ENCODE measurements around the gene CCDC85A. TPM values are rescaled to one million over a fixed set of nuclear protein-coding genes. Genes with fewer than 3 reads are reported as not detected.

Gene CCDC85A
- total RNA-seq, 1 experiment from 2014 or later = not detected

GRCh38 chr2:56209701-56210100 is 25.9 kb downstream of the CCDC85A start:
- no TSS peak for BruUV-seq (replicated peaks)
- TF ChIP-seq CTCF (IDR thresholded peaks at IDR 0.05; ENCODE audit: insufficient read depth in 1 of 2, low read depth in 1 of 2, low read length in 1 of 2, severe bottlenecking in 1 of 2, unreplicated experiment in 1 of 2) = no peak
- H3K27me3 Mint-ChIP-seq (ENCODE audit: insufficient read depth, unreplicated experiment) = peaks cover 9% of the 10 kb centered on the region
- no peak overlapping the region for H3K4me3 Mint-ChIP-seq (ENCODE audit: unreplicated experiment)
- Histone ChIP-seq H3K4me1 (no peaks in the 10 kb centered on the region), H3K27me3 (replicated peaks; ENCODE audit: control insufficient read depth, insufficient read depth, low read length) (no peaks in the 10 kb centered on the region), H3K9me3 (no peaks in the 10 kb centered on the region), H3K4me3 (ENCODE audit: low read depth, low read length) (no peak overlapping the region), H3K36me3 (ENCODE audit: control insufficient read depth, insufficient read depth, low read length) (no peaks in the 10 kb centered on the region)
- no peaks in the 10 kb centered on the region for H3K36me3 Mint-ChIP-seq (ENCODE audit: insufficient read depth, unreplicated experiment)
- no peaks in the 10 kb centered on the region for H3K4me1 Mint-ChIP-seq (ENCODE audit: low read depth, unreplicated experiment)
- ChIA-PET POLR2A (no interaction called here), CTCF (no interaction called here)
- intact Hi-C loops (cut with micrococcal nuclease; ENCODE audit: unreplicated experiment) = no loop called here
- no peak for DNase-seq
- no peak overlapping the region for H3K27ac Mint-ChIP-seq (ENCODE audit: unreplicated experiment)
- H3K9me3 Mint-ChIP-seq (ENCODE audit: unreplicated experiment) = no peaks in the 10 kb centered on the region

- H3K4me3 ChIP-seq (ENCODE audit: low read depth, low read length) = no peak overlapping the region
- ChIA-PET CTCF (no interaction called here), POLR2A (no interaction called here)
- no peaks in the 10 kb centered on the region for H3K36me3 ChIP-seq (ENCODE audit: control insufficient read depth, insufficient read depth, low read length)
- no peaks in the 10 kb centered on the region for H3K4me1 ChIP-seq
- no peak for DNase-seq
- no peaks in the 10 kb centered on the region for H3K4me1 Mint-ChIP-seq (ENCODE audit: low read depth, unreplicated experiment)
- TF ChIP-seq CTCF (IDR thresholded peaks at IDR 0.05; ENCODE audit: insufficient read depth in 1 of 2, low read depth in 1 of 2, low read length in 1 of 2, severe bottlenecking in 1 of 2, unreplicated experiment in 1 of 2) = no peak
- H3K27ac Mint-ChIP-seq (ENCODE audit: unreplicated experiment) = no peak overlapping the region
- peaks cover 10% of the 10 kb centered on the region for H3K27me3 Mint-ChIP-seq (ENCODE audit: insufficient read depth, unreplicated experiment)
- H3K27me3 ChIP-seq (replicated peaks; ENCODE audit: control insufficient read depth, insufficient read depth, low read length) = no peaks in the 10 kb centered on the region
- H3K9me3 Mint-ChIP-seq (ENCODE audit: unreplicated experiment) = no peaks in the 10 kb centered on the region
- H3K4me3 Mint-ChIP-seq (ENCODE audit: unreplicated experiment) = no peak overlapping the region
- intact Hi-C loops (cut with micrococcal nuclease; ENCODE audit: unreplicated experiment) = no loop called here
- no TSS peak for BruUV-seq (replicated peaks)
- H3K9me3 ChIP-seq = no peaks in the 10 kb centered on the region
- H3K36me3 Mint-ChIP-seq (ENCODE audit: insufficient read depth, unreplicated experiment) = no peaks in the 10 kb centered on the region
Measured at GRCh38 chr2:56210291-56210690, 26.5 kb downstream of the CCDC85A start.

GRCh38 chr2:56211048-56211447 is 27.3 kb downstream of the CCDC85A start:
- BruUV-seq (replicated peaks) = no TSS peak
- ChIA-PET CTCF (no interaction called here), POLR2A (no interaction called here)
- TF ChIP-seq CTCF (IDR thresholded peaks at IDR 0.05; ENCODE audit: insufficient read depth in 1 of 2, low read depth in 1 of 2, low read length in 1 of 2, severe bottlenecking in 1 of 2, unreplicated experiment in 1 of 2) = no peak
- H3K4me3 ChIP-seq (ENCODE audit: low read depth, low read length) = no peak overlapping the region
- H3K4me1 Mint-ChIP-seq (ENCODE audit: low read depth, unreplicated experiment) = no peaks in the 10 kb centered on the region
- H3K9me3 ChIP-seq = no peaks in the 10 kb centered on the region
- H3K4me1 ChIP-seq = no peaks in the 10 kb centered on the region
- H3K27me3 ChIP-seq (replicated peaks; ENCODE audit: control insufficient read depth, insufficient read depth, low read length) = no peaks in the 10 kb centered on the region
- DNase-seq = no peak
- no peak overlapping the region for H3K27ac Mint-ChIP-seq (ENCODE audit: unreplicated experiment)
- H3K27me3 Mint-ChIP-seq (ENCODE audit: insufficient read depth, unreplicated experiment) = peaks cover 11% of the 10 kb centered on the region
- H3K4me3 Mint-ChIP-seq (ENCODE audit: unreplicated experiment) = no peak overlapping the region
- no peaks in the 10 kb centered on the region for H3K36me3 Mint-ChIP-seq (ENCODE audit: insufficient read depth, unreplicated experiment)
- H3K9me3 Mint-ChIP-seq (ENCODE audit: unreplicated experiment) = no peaks in the 10 kb centered on the region
- no peaks in the 10 kb centered on the region for H3K36me3 ChIP-seq (ENCODE audit: control insufficient read depth, insufficient read depth, low read length)
- intact Hi-C loops (cut with micrococcal nuclease; ENCODE audit: unreplicated experiment) = no loop called here
